Measurements from ENCODE around the gene ATP1A1.

DNA sequence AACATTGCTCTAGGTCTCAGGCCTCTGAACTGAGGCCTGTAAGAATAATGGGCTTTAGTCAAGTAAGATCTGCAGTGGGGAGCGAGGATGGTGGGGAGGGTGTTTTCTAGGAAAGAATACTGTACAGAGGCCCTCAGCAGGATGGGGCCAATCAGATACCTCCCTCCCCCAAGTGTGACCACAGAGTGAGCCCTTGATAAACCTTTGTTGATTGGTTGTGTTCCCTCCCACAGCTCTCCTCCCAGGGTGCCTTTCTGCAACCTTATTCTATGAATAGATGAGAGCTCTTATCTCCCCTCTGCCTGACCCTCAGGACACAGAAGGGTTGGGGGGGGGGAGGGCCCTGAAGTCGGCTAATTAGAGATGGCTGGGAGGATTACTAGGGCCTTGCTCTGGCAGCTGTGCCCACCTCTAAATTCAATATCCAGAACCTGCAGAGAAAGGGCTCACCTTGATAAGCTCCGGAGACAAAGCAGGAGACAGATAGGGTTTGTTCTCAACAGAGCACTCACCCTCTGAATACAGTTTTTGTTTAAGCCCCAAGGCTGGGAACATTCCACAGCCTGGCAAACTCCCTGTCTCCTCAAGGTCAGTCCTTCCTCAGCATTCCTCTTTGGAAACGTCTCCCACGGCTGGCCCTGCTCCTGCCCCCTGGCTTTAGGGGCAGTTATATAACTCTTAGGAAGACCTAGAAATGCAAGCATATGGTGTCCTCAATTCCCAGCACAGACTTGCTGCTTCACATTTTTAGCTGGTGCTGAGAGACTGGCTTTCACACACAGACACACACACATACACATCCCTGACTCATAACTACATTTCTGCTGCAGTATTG lies 42.9 kb downstream of the ATP1A1 start:
- TF ChIP-seq EZH2 (IDR thresholded peaks at IDR 0.05; ENCODE audit: insufficient read depth, poor library complexity, severe bottlenecking) (no peak), EZH2phosphoT487 (IDR thresholded peaks at IDR 0.05; ENCODE audit: insufficient read depth, low read depth) (no peak)

Measured in GM23248 (cell line).